Uterus (tissue), 4 donors: ENCODE measurements around the gene F5. TPM values are rescaled to one million over a fixed set of nuclear protein-coding genes. Genes with fewer than 3 reads are reported as not detected.

ENCODE experiments used
- DNase-seq, 2 donors: peaks; one replicate each; pipeline ENCODE4 v3.0.0-alpha.2; 2019 to 2020
- H3K27ac ChIP-seq, 2 donors: fragments of 200-600 bp; sonication (generic); 1 replicate in 1 of 2; 2 replicates in 1 of 2; pipeline ENCODE4 v1.5.1; 2016 to 2018
- H3K27me3 ChIP-seq, 2 donors: fragments of 200-600 bp; sonication (generic); one replicate each; pipeline ENCODE4 v1.5.1; 2018 to 2019; ENCODE audit warnings: control low read depth in 1 of 2
- H3K36me3 ChIP-seq, 2 donors: fragments of 200-600 bp; sonication (generic); one replicate each; pipeline ENCODE4 v1.5.1; 2019; ENCODE audit warnings: control low read depth in 1 of 2
- H3K4me1 ChIP-seq, 2 donors: fragments of 200-600 bp; sonication (generic); one replicate each; pipeline ENCODE4 v1.5.1; 2018 to 2019; ENCODE audit warnings: control low read depth in 1 of 2
- H3K4me3 ChIP-seq, 2 donors: fragments of 200-600 bp; sonication (generic); 1 replicate in 1 of 2; 2 replicates in 1 of 2; pipeline ENCODE4 v1.5.1; 2018 to 2019; ENCODE audit warnings: mild to moderate bottlenecking in 1 of 2
- H3K9me3 ChIP-seq, 2 donors: fragments of 200-600 bp; sonication (generic); one replicate each; pipeline ENCODE4 v1.5.1; 2019; ENCODE audit warnings: control low read depth in 1 of 2
- POLR2A ChIP-seq, 2 donors: fragments of 450-650 bp; IDR thresholded peaks; one replicate each; pipeline ENCODE4 v1.6.1; 2016; ENCODE audit warnings: antibody characterized with exemption in 2 of 2, mild to moderate bottlenecking in 1 of 2, moderate library complexity in 1 of 2
- intact Hi-C: fragments of 100-400 bp; cut with DNase I; formaldehyde crosslinking; loops from one replicate; pipeline ENCODE4 v1.15.1; 2023; ENCODE audit warnings: low total_unique reads
- small RNA-seq: library from RNA; depleted of rRNA; stranded (forward); fragments of <200 nt; gene quantifications from one replicate; pipeline ENCODE3, GENCODE V24; 2016
- total RNA-seq, 4 donors: library from RNA; depleted of rRNA in 3 of 4; stranded (reverse); fragments of >200 nt in 3 of 4; gene quantifications; one replicate each; pipeline versions ENCODE4 v1.1.0 to v1.2.4, GENCODE V29; 2014 to 2023
- TF ChIP-seq, protein P1 (sequence below), 4 experiments: fragments of 200-600 bp in 2 of 4; fragments of 450-650 bp in 2 of 4; sonication (generic) in 2 of 4; IDR thresholded peaks; one replicate each; pipeline ENCODE4 v1.5.1; 2016 to 2019; ENCODE audit warnings: antibody characterized with exemption in 4 of 4, mild to moderate bottlenecking in 2 of 4, moderate library complexity in 1 of 4
- donor health status: DM: yes; HTN: yes; CAD: no.

F5 gene
- total RNA-seq, 4 donors from 2014 or later, result under 0.01 to 1.3 (median 0.43) TPM; not detected in 1

DNA sequence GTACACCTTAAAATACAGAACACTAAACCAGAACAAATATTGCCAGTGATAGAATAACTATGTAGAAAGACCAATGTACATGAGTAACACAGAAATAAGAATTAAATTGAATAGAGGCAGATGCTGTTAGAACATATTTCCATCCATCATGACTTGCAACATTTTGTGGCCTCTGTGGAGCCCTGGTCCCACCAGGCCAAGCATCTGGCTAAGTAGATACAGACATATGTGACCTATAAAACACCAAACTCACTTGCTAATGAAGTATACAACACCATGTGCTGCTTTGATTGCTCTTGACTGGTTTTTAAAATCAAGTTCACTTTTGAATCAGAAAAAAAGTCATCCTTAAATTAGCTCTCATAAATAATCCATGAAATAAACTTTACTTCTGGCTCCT, 121.0 kb downstream of the F5 start:
- intact Hi-C loops, result loop anchor here (5.0 kb wide), 1 partner anchor 82 kb away; no protein-coding TSS in a partner anchor
- Histone ChIP-seq H3K4me3 (no peak overlapping the region), H3K9me3 (no peaks in the 10 kb centered on the region), H3K27ac (no peak overlapping the region), H3K4me1 (no peaks in the 10 kb centered on the region), H3K27me3 (no peaks in the 10 kb centered on the region), H3K36me3 (no peaks in the 10 kb centered on the region)
- no peak for DNase-seq
- no peak for TF ChIP-seq POLR2A (IDR thresholded peaks at IDR 0.05)
- TF ChIP-seq, protein P1, sequence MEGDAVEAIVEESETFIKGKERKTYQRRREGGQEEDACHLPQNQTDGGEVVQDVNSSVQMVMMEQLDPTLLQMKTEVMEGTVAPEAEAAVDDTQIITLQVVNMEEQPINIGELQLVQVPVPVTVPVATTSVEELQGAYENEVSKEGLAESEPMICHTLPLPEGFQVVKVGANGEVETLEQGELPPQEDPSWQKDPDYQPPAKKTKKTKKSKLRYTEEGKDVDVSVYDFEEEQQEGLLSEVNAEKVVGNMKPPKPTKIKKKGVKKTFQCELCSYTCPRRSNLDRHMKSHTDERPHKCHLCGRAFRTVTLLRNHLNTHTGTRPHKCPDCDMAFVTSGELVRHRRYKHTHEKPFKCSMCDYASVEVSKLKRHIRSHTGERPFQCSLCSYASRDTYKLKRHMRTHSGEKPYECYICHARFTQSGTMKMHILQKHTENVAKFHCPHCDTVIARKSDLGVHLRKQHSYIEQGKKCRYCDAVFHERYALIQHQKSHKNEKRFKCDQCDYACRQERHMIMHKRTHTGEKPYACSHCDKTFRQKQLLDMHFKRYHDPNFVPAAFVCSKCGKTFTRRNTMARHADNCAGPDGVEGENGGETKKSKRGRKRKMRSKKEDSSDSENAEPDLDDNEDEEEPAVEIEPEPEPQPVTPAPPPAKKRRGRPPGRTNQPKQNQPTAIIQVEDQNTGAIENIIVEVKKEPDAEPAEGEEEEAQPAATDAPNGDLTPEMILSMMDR (IDR thresholded peaks at IDR 0.05), result no peak

Small RNA genes lying within 50 kb of the gene (small RNA-seq; reads per million reads assigned to genes)
- gene AL021068.2, result not detected

Other genes starting within 250 kb of the F5 start
- gene NME7, start 218.7 kb downstream of the F5 start, total RNA-seq, result 10 to 100 TPM; 14.1 to 42.6 (median 25.0) TPM
- 10 to 100 TPM; 24.7 to 70.6 (median 39.1) TPM for gene BLZF1, start 218.3 kb downstream of the F5 start, total RNA-seq
- 1 to 10 TPM in 3 of 4 donors, not detected in 1; 1.0 to 5.2 (median 3.0) TPM for gene CCDC181, start 159.0 kb downstream of the F5 start, total RNA-seq
- gene SLC19A2, start 100.5 kb downstream of the F5 start, total RNA-seq, result 10 to 100 TPM; 12.6 to 52.4 (median 16.7) TPM
- 10 to 100 TPM in 3 of 4 donors, 1 to 10 TPM in 1; 6.8 to 32.3 (median 27.4) TPM for gene SELP, start 43.6 kb upstream of the F5 start, total RNA-seq
- 1 to 10 TPM in 1 of 4 donors, under 1 TPM in 2, not detected in 1; 0.29 to 2.6 (median 0.70) TPM for gene SELL, start 125.1 kb upstream of the F5 start, total RNA-seq
- 1 to 10 TPM in 2 of 4 donors, under 1 TPM in 2; under 0.01 to 7.9 (median 3.2) TPM for gene SELE, start 147.6 kb upstream of the F5 start, total RNA-seq
- 10 to 100 TPM in 2 of 4 donors, 1 to 10 TPM in 2; 1.0 to 14.7 (median 10.2) TPM for gene METTL18, start 208.4 kb upstream of the F5 start, total RNA-seq